Measurements from ENCODE around the gene BRD4.

DNA sequence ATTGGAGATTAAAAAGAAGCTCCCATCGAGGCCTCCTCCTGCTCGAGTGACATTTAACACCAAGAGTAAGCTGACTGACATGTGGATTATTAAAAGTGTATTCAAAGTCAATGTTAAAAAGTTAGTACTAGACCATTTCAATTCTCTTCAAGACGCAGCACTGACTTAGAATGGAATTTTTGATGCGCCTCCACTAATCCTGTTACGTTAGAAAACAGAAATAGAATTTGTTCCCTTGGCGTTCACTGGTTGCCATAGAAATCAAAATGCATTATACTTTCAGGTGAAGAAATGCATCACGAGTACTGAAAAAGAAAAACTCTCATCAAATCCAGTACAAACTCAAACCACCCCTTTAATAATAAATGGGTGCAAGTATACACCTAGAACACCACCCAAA is 42.2 kb downstream of the BRD4 start:
- TF ChIP-seq, protein P1, sequence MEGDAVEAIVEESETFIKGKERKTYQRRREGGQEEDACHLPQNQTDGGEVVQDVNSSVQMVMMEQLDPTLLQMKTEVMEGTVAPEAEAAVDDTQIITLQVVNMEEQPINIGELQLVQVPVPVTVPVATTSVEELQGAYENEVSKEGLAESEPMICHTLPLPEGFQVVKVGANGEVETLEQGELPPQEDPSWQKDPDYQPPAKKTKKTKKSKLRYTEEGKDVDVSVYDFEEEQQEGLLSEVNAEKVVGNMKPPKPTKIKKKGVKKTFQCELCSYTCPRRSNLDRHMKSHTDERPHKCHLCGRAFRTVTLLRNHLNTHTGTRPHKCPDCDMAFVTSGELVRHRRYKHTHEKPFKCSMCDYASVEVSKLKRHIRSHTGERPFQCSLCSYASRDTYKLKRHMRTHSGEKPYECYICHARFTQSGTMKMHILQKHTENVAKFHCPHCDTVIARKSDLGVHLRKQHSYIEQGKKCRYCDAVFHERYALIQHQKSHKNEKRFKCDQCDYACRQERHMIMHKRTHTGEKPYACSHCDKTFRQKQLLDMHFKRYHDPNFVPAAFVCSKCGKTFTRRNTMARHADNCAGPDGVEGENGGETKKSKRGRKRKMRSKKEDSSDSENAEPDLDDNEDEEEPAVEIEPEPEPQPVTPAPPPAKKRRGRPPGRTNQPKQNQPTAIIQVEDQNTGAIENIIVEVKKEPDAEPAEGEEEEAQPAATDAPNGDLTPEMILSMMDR (IDR thresholded peaks at IDR 0.05) = no peak
- TF ChIP-seq EP300 (IDR thresholded peaks at IDR 0.05; ENCODE audit: low read depth) (no peak), POLR2A (IDR thresholded peaks at IDR 0.05) (no peak)
